AG04450 (cell line): ENCODE results near the gene FECH. TPM values are rescaled to one million over a fixed set of nuclear protein-coding genes. Genes with fewer than 3 reads are reported as not detected.

Experiments used
- CTCF ChIA-PET: fragments of 300-600, 350-600 bp; formaldehyde crosslinking; extraction: SDS; loops from one replicate; lab custom pipeline; 2022; ENCODE audit warnings: antibody characterized with exemption, inconsistent platforms; lab: Charles Lee
- POLR2A ChIA-PET: fragments of 350-600 bp; formaldehyde crosslinking; extraction: SDS; loops from one replicate; lab custom pipeline; 2021; ENCODE audit warnings: antibody characterized with exemption, inconsistent platforms; lab: Yijun Ruan, JAX
- DNase-seq: peaks from one replicate; pipeline ENCODE4 v3.0.0-alpha.2; 2011; ENCODE audit warnings: low read depth, low spot score
- H3K27ac ChIP-seq: one replicate; pipeline ENCODE4 v1.5.1; 2012; ENCODE audit warnings: low read depth, low read length, control low read depth
- H3K27me3 ChIP-seq: one replicate; pipeline ENCODE4 v1.6.0; 2012; ENCODE audit warnings: low read length; ENCODE audit not compliant: control insufficient read depth, insufficient read depth
- H3K4me3 ChIP-seq: 2 replicates; pipeline ENCODE4 v1.5.1; 2011; ENCODE audit warnings: mild to moderate bottlenecking, low read depth, low read length, control low read depth
- H3K9me3 ChIP-seq: 2 replicates; pipeline ENCODE4 v1.5.1; 2012; ENCODE audit warnings: low read length; ENCODE audit not compliant: control insufficient read depth, insufficient read depth
- CTCF ChIP-seq: IDR thresholded peaks from 2 replicates; pipeline ENCODE4 v1.5.1; 2011; ENCODE audit warnings: low read depth, low read length, control low read depth, inconsistent platforms
- polyA plus RNA-seq: library from polyadenylated mRNA; depleted of rRNA; stranded (reverse); fragments of >200 nt; gene quantifications from 2 replicates; pipeline ENCODE4 v1.2.3, GENCODE V29; 2011

FECH gene
- polyA plus RNA-seq, 1 experiment, result 65.3 TPM

- H3K27me3 ChIP-seq, result no peaks in the 10 kb centered on the region
- H3K27ac ChIP-seq, result no peak overlapping the region
- ChIA-PET CTCF (no interaction called here), POLR2A (no interaction called here)
- TF ChIP-seq CTCF, result no peak
- no peak overlapping the region for H3K4me3 ChIP-seq
- no peaks in the 10 kb centered on the region for H3K9me3 ChIP-seq
- no peak for DNase-seq
Measured at GRCh38 chr18:57589161-57589560, 2.7 kb upstream of the FECH start.

GRCh38 chr18:57587098-57587661 is 678 bp upstream of the FECH start:
- Histone ChIP-seq H3K9me3 (no peaks in the 10 kb centered on the region), H3K27ac (peak overlapping the region; percentile 62), H3K27me3 (no peaks in the 10 kb centered on the region), H3K4me3 (peak overlapping the region; percentile 87; the same call in 1 of the 2 replicates)
- DNase-seq, result no peak
- ChIA-PET CTCF (no interaction called here), POLR2A (no interaction called here)
- no peak for TF ChIP-seq CTCF

- POLR2A ChIA-PET, result no interaction called here
- H3K27ac ChIP-seq, result peak overlapping the region; percentile 73
- CTCF ChIA-PET, result no interaction called here
- H3K27me3 ChIP-seq, result no peaks in the 10 kb centered on the region
- no peak for DNase-seq
- no peaks in the 10 kb centered on the region for H3K9me3 ChIP-seq
- TF ChIP-seq CTCF, result no peak
- peak overlapping the region; percentile 87 for H3K4me3 ChIP-seq
Measured at GRCh38 chr18:57585855-57586250, 649 bp downstream of the FECH start.

- no peak for TF ChIP-seq CTCF
Measured at GRCh38 chr18:57585421-57585820, 1.1 kb downstream of the FECH start.

GRCh38 chr18:57584444-57584843 is 2.1 kb downstream of the FECH start:
- TF ChIP-seq CTCF, result no peak
- Histone ChIP-seq H3K4me3 (no peak overlapping the region), H3K27ac (no peak overlapping the region), H3K27me3 (no peaks in the 10 kb centered on the region), H3K9me3 (no peaks in the 10 kb centered on the region)
- CTCF ChIA-PET, result interaction anchor here (0.7 kb wide), 1 partner anchor 163 kb away, joined by 4 read pairs; no protein-coding TSS in a partner anchor
- DNase-seq, result no peak
- POLR2A ChIA-PET, result no interaction called here

More at GRCh38 chr18:57585421-57585820, 1.1 kb downstream of the FECH start:
- no peak for DNase-seq
- ChIA-PET POLR2A (no interaction called here), CTCF (no interaction called here)
- no peaks in the 10 kb centered on the region for H3K9me3 ChIP-seq
- H3K27me3 ChIP-seq, result no peaks in the 10 kb centered on the region
- H3K27ac ChIP-seq, result no peak overlapping the region
- peak overlapping the region; percentile 87 for H3K4me3 ChIP-seq
